Esophagus squamous epithelium (tissue), 5 donors: ENCODE results near the gene KDM5C. TPM values are rescaled to one million over a fixed set of nuclear protein-coding genes. Genes with fewer than 3 reads are reported as not detected.

ENCODE experiments used
- DNase-seq: peaks from one replicate; lab custom pipeline; 2025; lab: John Stamatoyannopoulos, UW
- H3K27ac ChIP-seq, 4 donors: fragments of 200-600 bp; sonication (generic); one replicate each; pipeline ENCODE4 v1.5.1; 2016 to 2019; ENCODE audit warnings: mild to moderate bottlenecking in 1 of 4
- H3K27me3 ChIP-seq, 4 donors: fragments of 200-600 bp; sonication (generic); 1 replicate in 3 of 4; 2 replicates in 1 of 4; pipeline versions ENCODE4 v1.5.1 to v1.6.0; 2017 to 2021; ENCODE audit warnings: antibody characterized with exemption in 1 of 4
- H3K36me3 ChIP-seq, 3 donors: fragments of 200-600 bp; sonication (generic); one replicate each; pipeline ENCODE4 v1.5.1; 2016 to 2019
- H3K4me1 ChIP-seq, 3 donors: fragments of 200-600 bp; sonication (generic); one replicate each; pipeline ENCODE4 v1.5.1; 2017 to 2019
- H3K4me3 ChIP-seq, 4 donors: fragments of 200-600 bp; sonication (generic); 1 replicate in 3 of 4; 2 replicates in 1 of 4; pipeline ENCODE4 v1.5.1; 2016 to 2019; ENCODE audit warnings: mild to moderate bottlenecking in 2 of 4, moderate library complexity in 1 of 4
- H3K9me3 ChIP-seq, 3 donors: fragments of 200-600 bp; sonication (generic); one replicate each; pipeline ENCODE4 v1.5.1; 2016 to 2019
- POLR2A ChIP-seq, 4 donors: fragments of 450-650 bp; IDR thresholded peaks; one replicate each; pipeline ENCODE4 v1.6.1; 2017; ENCODE audit warnings: antibody characterized with exemption in 4 of 4, mild to moderate bottlenecking in 4 of 4, moderate library complexity in 3 of 4
- WGBS, 2 donors: methylation state at CpG; one replicate each; pipeline ENCODE4 v1.1.5; 2018; 5-methylcytosine and 5-hydroxymethylcytosine counted together
- intact Hi-C: fragments of 100-400 bp; cut with DNase I; formaldehyde crosslinking; loops from one replicate; pipeline ENCODE4 v1.15.0; 2022
- total RNA-seq, 4 donors: library from RNA; depleted of rRNA; stranded (reverse); fragments of >200 nt; gene quantifications; one replicate each; pipeline ENCODE4 v1.1.0, GENCODE V29; 2016
- TF ChIP-seq, protein P1 (sequence below), 6 experiments: fragments of 450-650 bp in 4 of 6; fragments of 200-600 bp in 2 of 6; sonication (generic) in 2 of 6; IDR thresholded peaks; one replicate each; pipeline ENCODE4 v1.5.1; 2016 to 2019; ENCODE audit warnings: antibody characterized with exemption in 6 of 6, mild to moderate bottlenecking in 4 of 6, moderate library complexity in 4 of 6
- donor health status: DM: yes; HTN: yes; CAD: no.

The KDM5C gene
- total RNA-seq, 4 donors from 2014 or later: 74.2 to 108 (median 80.2) TPM

DNA sequence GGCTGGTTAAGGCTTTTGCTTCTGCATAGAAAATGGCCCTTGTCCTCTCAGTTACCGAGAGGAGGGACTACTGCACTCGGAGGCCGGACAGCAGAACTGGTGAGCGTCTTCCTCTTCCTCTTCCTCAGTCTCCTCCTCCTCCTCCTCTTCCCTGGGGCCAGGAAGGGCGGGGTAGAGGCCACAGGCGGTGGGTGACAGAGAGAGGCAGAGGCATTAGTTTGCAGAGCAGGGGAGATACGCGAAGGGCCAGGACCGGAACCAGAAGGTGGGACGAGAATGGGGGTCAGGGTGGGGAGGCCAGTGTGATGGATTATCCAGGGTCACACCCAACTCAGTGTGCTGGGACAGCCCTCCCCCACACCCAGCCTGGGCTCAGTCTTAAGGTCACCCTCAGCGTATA lies 41.9 kb upstream of the KDM5C start:
- Histone ChIP-seq H3K4me3 (no peak overlapping the region), H3K27ac (peak overlapping the region in 1 of 4 donors; percentile 65), H3K4me1 (peaks cover 4 to 54% (median 27%) of the 10 kb centered on the region in 3 donors), H3K36me3 (no peaks in the 10 kb centered on the region), H3K9me3 (no peaks in the 10 kb centered on the region), H3K27me3 (peaks cover 0 to 6% (median 0%) of the 10 kb centered on the region in 4 donors)
- 63 to 85% methylated on average over 4 to 6 of the region's 11 CpGs for WGBS, 2 donors
- intact Hi-C loops: no loop called here
- TF ChIP-seq, protein P1, sequence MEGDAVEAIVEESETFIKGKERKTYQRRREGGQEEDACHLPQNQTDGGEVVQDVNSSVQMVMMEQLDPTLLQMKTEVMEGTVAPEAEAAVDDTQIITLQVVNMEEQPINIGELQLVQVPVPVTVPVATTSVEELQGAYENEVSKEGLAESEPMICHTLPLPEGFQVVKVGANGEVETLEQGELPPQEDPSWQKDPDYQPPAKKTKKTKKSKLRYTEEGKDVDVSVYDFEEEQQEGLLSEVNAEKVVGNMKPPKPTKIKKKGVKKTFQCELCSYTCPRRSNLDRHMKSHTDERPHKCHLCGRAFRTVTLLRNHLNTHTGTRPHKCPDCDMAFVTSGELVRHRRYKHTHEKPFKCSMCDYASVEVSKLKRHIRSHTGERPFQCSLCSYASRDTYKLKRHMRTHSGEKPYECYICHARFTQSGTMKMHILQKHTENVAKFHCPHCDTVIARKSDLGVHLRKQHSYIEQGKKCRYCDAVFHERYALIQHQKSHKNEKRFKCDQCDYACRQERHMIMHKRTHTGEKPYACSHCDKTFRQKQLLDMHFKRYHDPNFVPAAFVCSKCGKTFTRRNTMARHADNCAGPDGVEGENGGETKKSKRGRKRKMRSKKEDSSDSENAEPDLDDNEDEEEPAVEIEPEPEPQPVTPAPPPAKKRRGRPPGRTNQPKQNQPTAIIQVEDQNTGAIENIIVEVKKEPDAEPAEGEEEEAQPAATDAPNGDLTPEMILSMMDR (IDR thresholded peaks at IDR 0.05): no peak
- no peak for TF ChIP-seq POLR2A (IDR thresholded peaks at IDR 0.05)
- no peak for DNase-seq

DNA sequence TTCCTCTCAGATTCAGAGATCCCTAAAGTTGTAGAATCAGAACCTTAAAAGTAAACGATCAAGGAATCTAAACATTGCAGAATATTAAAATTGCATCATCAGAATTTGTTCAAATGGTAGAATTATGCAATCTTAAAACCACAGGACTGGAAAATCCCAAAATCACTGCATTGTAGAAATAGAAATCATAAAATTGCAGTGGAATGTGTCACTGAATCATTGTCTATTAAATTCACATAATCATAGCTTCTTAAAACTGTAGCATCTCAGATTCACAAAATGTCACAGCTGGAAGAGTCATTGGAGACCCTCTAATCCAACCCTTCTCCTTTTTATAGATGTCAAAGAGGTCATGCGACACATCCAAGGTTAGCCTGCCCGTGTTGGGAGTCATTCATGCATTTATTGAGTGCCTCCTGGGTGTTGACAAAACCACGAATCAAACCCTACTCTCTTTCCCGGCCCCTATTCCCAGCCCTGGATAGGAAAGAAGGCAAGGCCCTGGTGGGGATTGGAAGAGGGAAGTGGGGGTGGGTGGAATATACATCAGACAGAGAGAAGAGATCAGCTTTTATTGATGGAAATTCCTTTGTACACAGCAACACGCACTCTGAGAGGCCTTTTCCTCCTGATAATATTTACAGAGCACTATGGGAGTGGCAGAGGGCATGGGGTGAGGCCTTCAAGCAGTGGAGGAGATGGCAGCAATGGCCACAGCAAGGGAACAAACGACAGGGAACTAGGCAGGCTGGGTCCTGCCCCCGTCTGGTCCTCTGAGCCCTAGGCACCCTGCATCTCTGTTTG lies 41.0 kb upstream of the KDM5C start:
- intact Hi-C loops: no loop called here
- Histone ChIP-seq H3K36me3 (no peaks in the 10 kb centered on the region), H3K27ac (peak overlapping the region; percentile 23 to 65 (median 34)), H3K27me3 (peaks cover 0 to 6% (median 0%) of the 10 kb centered on the region in 4 donors), H3K4me3 (no peak overlapping the region), H3K9me3 (no peaks in the 10 kb centered on the region), H3K4me1 (peaks cover 4 to 54% (median 27%) of the 10 kb centered on the region in 3 donors)
- DNase-seq: no peak
- 15 to 57% methylated on average over 1 to 6 of the region's 8 CpGs for WGBS, 2 donors
- no peak for TF ChIP-seq POLR2A (IDR thresholded peaks at IDR 0.05)
- TF ChIP-seq, protein P1 (IDR thresholded peaks at IDR 0.05): no peak

DNA sequence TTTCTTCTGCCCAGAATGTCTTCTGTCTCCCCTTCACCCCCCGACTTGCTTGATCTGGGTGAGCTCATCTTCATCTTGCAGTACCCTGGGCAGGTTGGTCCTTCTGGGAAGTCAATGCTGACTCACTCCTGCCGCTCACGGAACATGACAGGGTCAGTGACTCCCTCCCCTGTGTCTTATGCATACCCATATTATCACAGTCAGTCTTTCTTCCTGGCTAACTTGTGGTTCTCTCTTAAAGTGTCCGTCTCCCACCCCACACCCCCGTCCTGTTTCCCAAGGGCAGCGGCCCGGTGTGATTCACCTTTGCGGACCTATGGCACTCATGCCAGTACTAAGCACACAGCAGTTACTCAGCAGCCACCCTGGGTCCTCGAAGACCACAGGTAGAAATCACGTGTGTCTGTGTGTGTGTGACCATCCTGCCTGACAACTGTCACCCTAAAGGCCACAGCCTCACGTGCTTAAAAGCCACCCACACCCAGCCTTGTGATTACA lies 38.6 kb upstream of the KDM5C start:
- peak overlapping the region in 1 of 4 donors; percentile 9 for H3K27ac ChIP-seq
- DNase-seq: no peak
- H3K27me3 ChIP-seq: peaks cover 0 to 6% (median 0%) of the 10 kb centered on the region in 4 donors
- H3K9me3 ChIP-seq: no peaks in the 10 kb centered on the region
- intact Hi-C loops: no loop called here
- no peaks in the 10 kb centered on the region for H3K36me3 ChIP-seq
- H3K4me1 ChIP-seq: peaks cover 4 to 49% (median 27%) of the 10 kb centered on the region in 3 donors
- 24 to 53% methylated on average over 9 to 10 of the region's 11 CpGs for WGBS, 2 donors
- no peak overlapping the region for H3K4me3 ChIP-seq
- no peak for TF ChIP-seq POLR2A (IDR thresholded peaks at IDR 0.05)
- TF ChIP-seq, protein P1 (IDR thresholded peaks at IDR 0.05): no peak

DNA sequence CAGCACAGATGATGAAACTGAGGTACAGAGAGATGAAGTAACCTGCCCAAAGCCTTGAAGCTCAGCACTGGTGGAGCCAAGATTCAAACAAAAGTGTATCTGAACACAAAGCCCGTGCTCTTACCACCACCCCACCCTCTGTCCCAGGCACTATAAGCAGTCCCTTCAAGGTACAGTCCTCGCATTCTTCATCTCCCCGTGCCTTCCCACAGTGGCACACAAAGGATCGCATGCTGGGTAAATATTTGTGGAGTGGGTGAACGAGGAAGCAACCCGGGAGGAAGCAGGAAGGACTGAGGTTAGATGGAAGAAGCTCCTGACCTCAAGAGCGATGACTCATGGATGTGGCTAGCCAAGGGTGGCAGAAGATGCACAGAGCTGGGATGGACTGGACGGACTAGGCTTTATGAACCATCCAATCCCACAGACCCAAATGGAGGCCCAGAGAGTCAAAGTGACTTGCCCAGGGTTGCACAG lies 37.9 kb upstream of the KDM5C start:
- H3K36me3 ChIP-seq: no peaks in the 10 kb centered on the region
- H3K27me3 ChIP-seq: peaks cover 0 to 6% (median 0%) of the 10 kb centered on the region in 4 donors
- WGBS, 2 donors: 37% methylated on average over 5 of the region's 8 CpGs; no CpG with 5 or more reads in 1 of the 2 donors
- no peak overlapping the region for H3K27ac ChIP-seq
- no peak overlapping the region for H3K4me3 ChIP-seq
- no peak for TF ChIP-seq POLR2A (IDR thresholded peaks at IDR 0.05)
- TF ChIP-seq, protein P1 (IDR thresholded peaks at IDR 0.05): no peak
- no peaks in the 10 kb centered on the region for H3K9me3 ChIP-seq
- intact Hi-C loops: no loop called here
- H3K4me1 ChIP-seq: peaks cover 4 to 42% (median 23%) of the 10 kb centered on the region in 3 donors
- DNase-seq: no peak
